DND-41 (cell line): ENCODE data around the gene CFAP221.

ENCODE experiments used
- ATAC-seq: fragments of 200-7000 bp; cut with Tn5 transposase; 3 replicates; pipeline ENCODE4 v1.9.1; 2021; ENCODE audit warnings: low read depth; ENCODE audit not compliant: insufficient read depth
- DNase-seq: peaks from one replicate; pipeline ENCODE4 v3.0.0-alpha.2; 2020
- H2AFZ ChIP-seq: 2 replicates; pipeline ENCODE4 v1.6.0; 2012; ENCODE audit warnings: low read depth, low read length
- H3K27ac ChIP-seq: 2 replicates; pipeline ENCODE4 v1.5.1; 2012; ENCODE audit warnings: low read length, inconsistent platforms
- H3K27me3 ChIP-seq: fragments of 200-600 bp; sonication (generic); 2 replicates; pipeline ENCODE4 v1.6.0; 2012; ENCODE audit warnings: low read length, mild to moderate bottlenecking, inconsistent platforms; ENCODE audit not compliant: insufficient read depth, poor library complexity
- H3K36me3 ChIP-seq: 2 replicates; pipeline ENCODE4 v1.5.1; 2012; ENCODE audit warnings: low read length, inconsistent platforms; ENCODE audit not compliant: insufficient read depth
- H3K4me1 ChIP-seq: 2 replicates; pipeline ENCODE4 v1.5.1; 2012; ENCODE audit warnings: mild to moderate bottlenecking, low read length; ENCODE audit not compliant: insufficient read depth
- H3K4me2 ChIP-seq: 2 replicates; pipeline ENCODE4 v1.6.0; 2012; ENCODE audit warnings: mild to moderate bottlenecking, moderate library complexity, low read length, inconsistent platforms; ENCODE audit not compliant: insufficient read depth
- H3K4me3 ChIP-seq, 2 experiments: fragments of 200-600 bp in 1 of 2; shearing (Covaris generic) in 1 of 2; 2 replicates each; pipeline ENCODE4 v1.5.1; 2012 to 2016; ENCODE audit warnings: inconsistent platforms in 2 of 2, low read length in 2 of 2, mild to moderate bottlenecking in 2 of 2, low read depth in 1 of 2, moderate library complexity in 1 of 2
- H3K79me2 ChIP-seq: 2 replicates; pipeline ENCODE4 v1.6.0; 2012; ENCODE audit warnings: low read length, inconsistent platforms; ENCODE audit not compliant: insufficient read depth
- H3K9ac ChIP-seq: 2 replicates; pipeline ENCODE4 v1.6.0; 2012; ENCODE audit warnings: low read depth, mild to moderate bottlenecking, inconsistent platforms, low read length, moderate library complexity
- H3K9me3 ChIP-seq: 2 replicates; pipeline ENCODE4 v1.5.1; 2012; ENCODE audit warnings: low read length, moderate library complexity, mild to moderate bottlenecking, inconsistent platforms; ENCODE audit not compliant: insufficient read depth, severe bottlenecking
- H4K20me1 ChIP-seq: 2 replicates; pipeline ENCODE4 v1.6.0; 2012; ENCODE audit warnings: low read length; ENCODE audit not compliant: insufficient read depth
- EZH2 ChIP-seq: IDR thresholded peaks from 3 replicates; pipeline ENCODE4 v1.6.1; 2012; ENCODE audit warnings: borderline replicate concordance, low read depth, mild to moderate bottlenecking, moderate library complexity, low read length, inconsistent platforms; ENCODE audit not compliant: severe bottlenecking
- TF ChIP-seq, protein P1 (sequence below): IDR thresholded peaks from 2 replicates; pipeline ENCODE4 v1.5.1; 2012; ENCODE audit warnings: borderline replicate concordance, low read length, moderate library complexity, mild to moderate bottlenecking; ENCODE audit not compliant: poor library complexity, severe bottlenecking; ENCODE audit errors: extremely low read depth

The CFAP221 gene

DNA sequence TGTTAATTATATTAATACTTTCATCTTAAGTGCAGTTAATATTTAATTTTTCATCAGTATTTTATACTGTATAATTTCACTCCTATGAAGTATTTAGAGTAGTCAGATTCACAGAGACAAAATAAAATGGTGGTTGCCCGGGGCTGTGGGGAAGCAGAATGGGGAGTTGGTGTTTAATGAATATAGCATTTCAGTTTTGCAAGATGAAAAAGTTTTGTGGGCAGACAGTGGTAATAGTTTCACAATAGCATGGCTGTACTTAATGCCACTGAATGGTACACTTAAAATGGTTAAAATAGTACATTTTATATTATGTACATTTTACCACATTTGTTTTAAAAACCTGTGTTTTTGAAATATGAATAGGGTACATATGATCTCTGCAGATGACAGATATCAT is 31.2 kb downstream of the CFAP221 start:
- Histone ChIP-seq H3K27me3 (peaks cover 3% of the 10 kb centered on the region), H4K20me1 (no peaks in the 10 kb centered on the region), H3K9ac (no peak overlapping the region), H2AFZ (no peak overlapping the region), H3K9me3 (no peaks in the 10 kb centered on the region), H3K4me1 (no peaks in the 10 kb centered on the region), H3K79me2 (no peaks in the 10 kb centered on the region), H3K36me3 (no peaks in the 10 kb centered on the region), H3K4me3 (no peak overlapping the region), H3K27ac (no peak overlapping the region), H3K4me2 (no peak overlapping the region)
- no peak for TF ChIP-seq EZH2
- TF ChIP-seq, protein P1, sequence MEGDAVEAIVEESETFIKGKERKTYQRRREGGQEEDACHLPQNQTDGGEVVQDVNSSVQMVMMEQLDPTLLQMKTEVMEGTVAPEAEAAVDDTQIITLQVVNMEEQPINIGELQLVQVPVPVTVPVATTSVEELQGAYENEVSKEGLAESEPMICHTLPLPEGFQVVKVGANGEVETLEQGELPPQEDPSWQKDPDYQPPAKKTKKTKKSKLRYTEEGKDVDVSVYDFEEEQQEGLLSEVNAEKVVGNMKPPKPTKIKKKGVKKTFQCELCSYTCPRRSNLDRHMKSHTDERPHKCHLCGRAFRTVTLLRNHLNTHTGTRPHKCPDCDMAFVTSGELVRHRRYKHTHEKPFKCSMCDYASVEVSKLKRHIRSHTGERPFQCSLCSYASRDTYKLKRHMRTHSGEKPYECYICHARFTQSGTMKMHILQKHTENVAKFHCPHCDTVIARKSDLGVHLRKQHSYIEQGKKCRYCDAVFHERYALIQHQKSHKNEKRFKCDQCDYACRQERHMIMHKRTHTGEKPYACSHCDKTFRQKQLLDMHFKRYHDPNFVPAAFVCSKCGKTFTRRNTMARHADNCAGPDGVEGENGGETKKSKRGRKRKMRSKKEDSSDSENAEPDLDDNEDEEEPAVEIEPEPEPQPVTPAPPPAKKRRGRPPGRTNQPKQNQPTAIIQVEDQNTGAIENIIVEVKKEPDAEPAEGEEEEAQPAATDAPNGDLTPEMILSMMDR, result no peak
- DNase-seq, result no peak
- no peak for ATAC-seq

DNA sequence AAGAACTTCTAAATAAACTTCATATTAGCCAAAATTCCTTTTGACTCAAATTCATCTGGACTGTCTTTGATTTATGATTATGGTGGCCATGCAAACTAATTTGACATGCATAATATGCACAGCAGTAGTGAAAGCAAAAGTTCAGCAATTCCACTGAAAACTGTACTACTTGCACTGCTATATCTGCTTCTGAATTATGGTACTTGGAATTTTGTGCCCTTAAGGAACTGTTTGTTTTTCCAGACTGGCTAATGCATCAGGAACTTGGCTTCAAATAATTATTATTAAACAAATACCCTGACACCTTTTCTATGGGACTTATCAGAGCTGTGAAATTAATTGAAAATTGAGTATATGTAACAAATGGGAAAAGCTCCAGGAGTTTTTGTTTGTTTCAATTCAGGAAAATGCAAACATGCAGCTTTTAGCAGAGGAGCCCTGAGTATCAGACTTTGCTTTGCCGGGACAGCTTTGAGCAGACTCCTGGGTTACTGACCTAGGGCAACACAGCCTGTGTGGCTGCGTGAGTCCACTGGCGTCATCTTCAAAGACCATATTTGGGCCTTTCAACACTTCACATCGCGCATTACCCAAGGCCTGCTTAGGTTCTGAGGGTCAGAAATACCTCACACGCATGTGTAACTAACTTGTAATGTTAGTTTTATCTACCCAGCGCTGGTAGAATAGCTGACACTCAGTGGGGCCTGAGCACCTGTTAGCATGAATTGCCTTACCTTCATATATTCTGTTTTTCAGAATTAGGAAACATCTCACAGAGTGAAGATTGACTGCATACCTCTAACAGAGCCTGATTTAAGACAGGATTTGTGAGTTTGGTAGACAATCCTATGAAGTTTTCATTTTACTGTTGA is 35.4 kb downstream of the CFAP221 start:
- Histone ChIP-seq H3K79me2 (no peaks in the 10 kb centered on the region), H3K27ac (no peak overlapping the region), H2AFZ (no peak overlapping the region), H3K36me3 (no peaks in the 10 kb centered on the region), H3K9ac (no peak overlapping the region), H4K20me1 (no peaks in the 10 kb centered on the region), H3K4me1 (no peaks in the 10 kb centered on the region), H3K4me3 (no peak overlapping the region), H3K9me3 (no peaks in the 10 kb centered on the region), H3K27me3 (no peaks in the 10 kb centered on the region), H3K4me2 (no peak overlapping the region)
- DNase-seq, result no peak
- no peak for TF ChIP-seq EZH2
- TF ChIP-seq, protein P1, result no peak
- ATAC-seq, result no peak

DNA sequence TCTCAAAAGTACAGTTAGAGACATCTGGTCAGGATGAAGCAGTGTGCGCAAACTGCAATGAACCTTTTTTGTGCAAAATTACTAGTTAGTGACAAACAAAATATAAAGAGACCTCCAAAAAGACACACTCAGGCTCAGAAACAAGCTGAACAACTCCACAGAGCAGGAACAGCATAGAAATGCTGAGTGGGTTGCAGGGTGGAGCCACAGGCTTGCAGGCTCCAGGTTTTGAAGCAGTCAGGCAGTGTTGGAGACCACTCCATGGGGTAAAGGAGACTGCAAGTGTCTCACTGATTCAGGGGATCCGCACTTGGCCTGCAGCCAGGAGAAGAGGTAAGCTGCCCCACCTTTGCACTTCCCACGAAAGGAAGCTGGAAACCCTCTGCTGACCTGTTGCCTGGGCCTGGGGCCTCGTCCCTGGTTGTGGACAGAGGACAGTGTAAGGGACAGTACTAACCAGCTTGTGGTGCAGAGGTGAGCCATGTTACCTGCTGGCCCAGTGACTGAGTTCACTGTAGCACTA is 36.4 kb downstream of the CFAP221 start:
- TF ChIP-seq, protein P1, result no peak
- TF ChIP-seq EZH2, result no peak
- DNase-seq, result no peak
- no peak for ATAC-seq

More for the DNA sequence above, 36.4 kb downstream of the CFAP221 start:
- Histone ChIP-seq H3K4me3 (no peak overlapping the region), H3K36me3 (no peaks in the 10 kb centered on the region), H3K79me2 (no peaks in the 10 kb centered on the region), H3K9ac (no peak overlapping the region), H3K4me1 (no peaks in the 10 kb centered on the region), H3K4me2 (no peak overlapping the region), H2AFZ (no peak overlapping the region), H4K20me1 (no peaks in the 10 kb centered on the region), H3K27me3 (no peaks in the 10 kb centered on the region), H3K9me3 (no peaks in the 10 kb centered on the region), H3K27ac (no peak overlapping the region)
